Right cardiac atrium (tissue), 5 donors: ENCODE results near the gene KHDC4. TPM values are rescaled to one million over a fixed set of nuclear protein-coding genes. Genes with fewer than 3 reads are reported as not detected.
"Not testable (repeated sequence)": the region's sequence is repeated elsewhere in the genome, so short reads cannot be mapped to it uniquely, and the experiment has no call there.

Experiments
- ATAC-seq, 2 donors: fragments of 200-7000 bp; cut with Tn5 transposase; one replicate each; pipeline versions ENCODE4 v1.8.0 to v1.9.1; 2020; ENCODE audit warnings: moderate library complexity in 2 of 2, mild to moderate bottlenecking in 1 of 2
- DNase-seq, 3 donors: peaks; one replicate each; pipeline ENCODE4 v3.0.0-alpha.2; 2020
- H3K27ac ChIP-seq: one replicate; pipeline ENCODE4 v1.5.1; 2013; ENCODE audit warnings: mild to moderate bottlenecking, low read length, control low read depth, moderate library complexity
- H3K27me3 ChIP-seq: one replicate; pipeline ENCODE4 v1.6.1; 2013; ENCODE audit not compliant: control insufficient read depth, insufficient read depth
- H3K4me1 ChIP-seq: one replicate; pipeline ENCODE4 v1.6.1; 2013; ENCODE audit warnings: low read length; ENCODE audit not compliant: control insufficient read depth, insufficient read depth
- H3K4me3 ChIP-seq: one replicate; pipeline ENCODE4 v1.5.1; 2013; ENCODE audit warnings: low read length, control low read depth
- H3K9me3 ChIP-seq: one replicate; pipeline ENCODE4 v1.6.1; 2013; ENCODE audit warnings: low read length; ENCODE audit not compliant: control insufficient read depth
- whole genome bisulfite sequencing: extraction: QIAGEN DNeasy Blood & Tissue Kit; methylation state at CpG from one replicate; pipeline ENCODE4 v1.1.7; 2013; 5-methylcytosine and 5-hydroxymethylcytosine counted together
- intact Hi-C, 4 donors: fragments of 100-400 bp; cut with DNase I; formaldehyde crosslinking; loops; one replicate each; pipeline versions ENCODE4 v1.11.0 to v1.14.0; 2022 to 2023
- polyA plus RNA-seq: library from polyadenylated mRNA; stranded (reverse); fragments of 200-250 nt; gene quantifications from one replicate; pipeline ENCODE4 v1.2.3, GENCODE V29; 2013
- total RNA-seq, 4 donors: library from RNA; stranded (reverse); fragmentation: NEBNext Ultra II Directional; extraction: Animal tissue kit (Norgen Biotek cat#: 25700); gene quantifications; one replicate each; pipeline ENCODE4 v1.2.1, GENCODE V29; 2021
- donor health status: healthy with polysubstance abuse.
- donor health status: DM: no; HTN: yes; CAD: no.
- donor health status: DM: no; HTN: no; CAD: no.
- donor health status: DM: no; HTN: yes; CAD: no; lungs with severe emphysema.
- donor health status: DM: yes; HTN: yes; CAD: no.

The KHDC4 gene
- total and polyA plus RNA-seq, 5 donors: 20.0 to 29.3 (median 28.5) TPM

DNA sequence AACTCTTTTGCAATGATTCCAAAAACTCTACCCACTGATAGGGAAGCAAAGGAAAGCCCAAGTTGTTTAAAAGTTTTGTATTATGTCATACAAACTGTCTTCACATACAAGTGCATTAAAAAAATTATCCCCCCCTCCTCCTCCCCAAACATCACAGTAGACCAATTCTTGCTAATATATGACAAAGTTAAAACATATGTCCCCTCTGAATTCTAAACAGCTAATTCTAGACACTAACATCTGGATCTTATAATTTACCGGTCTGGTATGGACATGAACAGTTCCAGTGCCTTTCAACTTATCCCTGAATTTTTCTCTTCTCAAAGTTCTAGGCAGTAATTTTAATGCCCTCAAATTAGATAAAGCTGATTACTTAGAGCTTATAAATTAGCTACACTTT, 36.5 kb downstream of the KHDC4 start:
- 81% methylated on average over 1 of the region's 1 CpG for WGBS
- no peak for DNase-seq
- Histone ChIP-seq H3K27ac (no peak overlapping the region), H3K4me3 (no peak overlapping the region), H3K4me1 (no peaks in the 10 kb centered on the region), H3K9me3 (no peaks in the 10 kb centered on the region), H3K27me3 (no peaks in the 10 kb centered on the region)
- ATAC-seq: no peak
- intact Hi-C loops: no loop called here

DNA sequence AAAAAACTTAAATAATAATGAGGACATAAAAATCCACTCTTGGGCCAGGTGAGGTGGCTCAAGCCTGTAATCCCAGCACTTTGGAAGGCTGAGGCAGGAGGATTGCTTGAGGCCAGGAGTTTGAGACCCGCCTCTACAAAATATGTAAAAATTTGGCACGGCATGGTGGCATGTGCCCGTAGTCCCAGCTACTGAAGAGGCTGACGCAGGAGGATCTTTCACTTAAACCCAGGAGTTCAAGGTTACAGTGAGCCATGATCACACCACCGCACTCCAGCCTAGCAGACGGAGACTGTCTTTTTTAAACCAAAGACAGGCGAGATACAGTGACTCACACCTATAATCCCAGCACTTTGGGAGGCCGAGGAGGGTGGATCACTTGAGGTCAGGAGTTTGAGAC, 37.7 kb downstream of the KHDC4 start:
- H3K9me3 ChIP-seq, H3K27me3 ChIP-seq, ATAC-seq, H3K4me3 ChIP-seq, H3K4me1 ChIP-seq, H3K27ac ChIP-seq, intact Hi-C loops, DNase-seq: not testable (repeated sequence)
- WGBS: 94% methylated on average over 8 of the region's 8 CpGs

DNA sequence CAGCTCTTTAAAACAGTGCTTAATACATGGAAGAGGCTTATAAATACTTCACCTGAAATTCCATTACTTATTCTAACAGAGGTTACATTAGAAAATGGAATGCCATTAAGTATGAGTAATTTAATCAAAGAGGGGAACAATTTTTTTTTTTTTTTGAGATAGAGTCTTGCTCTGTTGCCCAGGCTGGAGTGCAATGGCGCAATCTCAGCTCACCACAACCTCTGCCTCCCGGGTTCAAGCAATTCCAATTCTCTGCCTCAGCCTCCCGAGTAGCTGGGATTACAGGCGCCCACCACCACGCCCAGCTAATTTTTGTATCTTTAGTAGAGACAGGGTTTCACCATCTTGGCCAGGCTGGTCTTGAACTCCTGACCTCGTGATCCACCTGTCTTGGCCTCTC, 38.6 kb downstream of the KHDC4 start:
- intact Hi-C loops, ATAC-seq, H3K4me1 ChIP-seq: not testable (repeated sequence)

DNA sequence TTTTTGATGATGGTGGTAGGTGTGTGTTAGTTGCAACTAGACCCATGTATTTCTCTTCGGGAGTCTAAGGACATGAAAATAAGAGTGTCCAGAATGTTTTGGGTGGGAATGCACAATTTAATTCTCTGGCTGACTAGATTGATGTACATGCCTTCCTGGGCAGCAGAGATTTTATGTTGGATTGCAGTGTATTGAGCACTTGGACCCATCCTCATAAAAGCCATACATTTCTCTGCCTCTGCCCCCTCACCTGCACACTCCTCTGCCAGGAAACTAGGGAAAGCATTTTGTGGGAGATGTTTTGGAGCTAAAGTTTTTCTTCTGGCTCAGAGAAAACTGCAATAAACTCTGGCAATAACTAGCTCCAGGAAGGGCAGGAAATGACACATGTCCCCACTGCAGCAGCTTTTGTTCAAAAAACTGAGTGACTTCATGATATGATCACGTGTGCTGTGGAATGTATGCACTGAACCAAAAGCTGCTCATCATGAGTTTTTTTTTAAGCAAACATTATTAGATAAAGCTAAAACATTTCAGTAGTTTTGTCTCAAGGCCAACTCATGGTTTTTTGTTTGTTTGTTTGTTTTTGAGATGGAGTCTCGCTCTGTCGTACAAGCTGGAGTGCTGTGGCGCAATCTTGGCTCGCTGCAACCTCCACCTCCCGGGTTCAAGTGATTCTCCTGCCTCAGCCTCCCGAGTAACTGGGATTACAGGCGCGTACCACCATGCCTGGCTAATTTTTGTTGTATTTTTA, 40.6 kb downstream of the KHDC4 start:
- peaks cover 4% of the 10 kb centered on the region for H3K4me1 ChIP-seq
- no peak overlapping the region for H3K4me3 ChIP-seq
- ATAC-seq: peak; percentile 66 to 89
- 57% methylated on average over 10 of the region's 10 CpGs for WGBS
- no peaks in the 10 kb centered on the region for H3K9me3 ChIP-seq
- no peak for DNase-seq
- intact Hi-C loops: no loop called here
- peak overlapping the region; percentile 67 for H3K27ac ChIP-seq
- H3K27me3 ChIP-seq: no peaks in the 10 kb centered on the region

More for the DNA sequence above, 38.6 kb downstream of the KHDC4 start:
- H3K9me3 ChIP-seq, H3K27me3 ChIP-seq, H3K27ac ChIP-seq, DNase-seq, H3K4me3 ChIP-seq: not testable (repeated sequence)
- WGBS: 96% methylated on average over 6 of the region's 6 CpGs

DNA sequence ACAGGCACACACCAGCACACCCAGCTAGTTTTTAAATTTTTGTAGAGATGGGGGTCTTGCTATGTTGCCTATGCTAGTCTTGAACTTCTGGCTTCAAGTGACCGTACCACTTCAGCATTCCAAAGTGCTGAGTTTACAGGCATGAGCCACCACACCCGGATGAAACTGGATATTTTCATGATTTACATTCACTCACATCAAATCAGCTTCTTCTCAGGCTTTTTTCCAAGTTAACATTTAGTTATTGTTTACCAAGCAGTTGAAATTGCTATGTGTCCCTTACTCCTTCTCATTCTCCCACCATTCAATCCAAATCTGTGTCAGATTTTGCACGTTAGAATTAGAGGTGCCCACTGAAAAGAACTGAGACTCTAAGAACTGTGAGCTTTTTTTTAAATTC, 41.4 kb downstream of the KHDC4 start:
- intact Hi-C loops: no loop called here
- no peak overlapping the region for H3K4me3 ChIP-seq
- H3K9me3 ChIP-seq: no peaks in the 10 kb centered on the region
- H3K4me1 ChIP-seq: peaks cover 4% of the 10 kb centered on the region
- 45% methylated on average over 3 of the region's 3 CpGs for WGBS
- ATAC-seq (no peak), DNase-seq (no peak)
- no peaks in the 10 kb centered on the region for H3K27me3 ChIP-seq
- peak overlapping the region; percentile 54 for H3K27ac ChIP-seq

DNA sequence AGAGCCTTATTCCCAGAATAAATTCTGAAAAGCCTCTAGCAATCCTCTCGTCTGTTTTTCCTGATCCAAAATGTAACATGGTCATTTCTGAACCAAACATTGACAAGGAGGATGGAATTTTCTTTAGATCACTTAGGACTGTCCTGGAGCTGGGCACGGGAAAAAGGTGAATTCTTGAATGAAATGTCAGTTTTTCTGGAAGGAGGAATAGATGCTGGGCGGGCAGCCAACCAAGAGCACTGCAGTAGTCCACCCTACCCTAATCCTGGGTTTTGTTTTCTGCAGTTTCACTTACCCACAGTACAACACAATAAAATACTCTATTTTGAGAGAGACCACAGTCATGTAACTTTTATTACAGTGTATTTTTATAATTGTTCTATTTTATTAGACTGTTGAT, 44.0 kb downstream of the KHDC4 start:
- Histone ChIP-seq H3K4me1 (peaks cover 4% of the 10 kb centered on the region), H3K27me3 (no peaks in the 10 kb centered on the region), H3K27ac (peak overlapping the region; percentile 45), H3K9me3 (no peaks in the 10 kb centered on the region), H3K4me3 (no peak overlapping the region)
- intact Hi-C loops: no loop called here
- 53% methylated on average over 3 of the region's 3 CpGs for WGBS
- DNase-seq (no peak), ATAC-seq (no peak)

DNA sequence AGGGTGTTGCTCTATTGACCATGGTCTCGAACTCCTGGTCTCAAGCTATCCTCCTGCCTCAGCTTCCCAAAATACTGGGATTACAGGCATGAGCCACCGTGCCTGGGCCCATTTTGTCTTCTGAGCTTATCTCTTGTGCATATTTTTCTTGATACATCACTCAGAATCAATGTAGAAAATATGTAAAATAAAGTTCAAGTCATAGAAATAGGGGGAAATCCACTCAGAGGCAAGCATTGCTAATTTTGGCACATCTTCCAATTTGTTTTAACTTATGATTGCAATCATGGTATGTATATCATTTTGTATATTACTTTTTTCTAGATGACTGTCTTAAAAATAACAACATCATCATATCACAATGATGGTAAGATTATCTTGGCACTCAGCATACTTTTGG, 44.6 kb downstream of the KHDC4 start:
- no peak overlapping the region for H3K27ac ChIP-seq
- WGBS: 62% methylated on average over 2 of the region's 2 CpGs

DNA sequence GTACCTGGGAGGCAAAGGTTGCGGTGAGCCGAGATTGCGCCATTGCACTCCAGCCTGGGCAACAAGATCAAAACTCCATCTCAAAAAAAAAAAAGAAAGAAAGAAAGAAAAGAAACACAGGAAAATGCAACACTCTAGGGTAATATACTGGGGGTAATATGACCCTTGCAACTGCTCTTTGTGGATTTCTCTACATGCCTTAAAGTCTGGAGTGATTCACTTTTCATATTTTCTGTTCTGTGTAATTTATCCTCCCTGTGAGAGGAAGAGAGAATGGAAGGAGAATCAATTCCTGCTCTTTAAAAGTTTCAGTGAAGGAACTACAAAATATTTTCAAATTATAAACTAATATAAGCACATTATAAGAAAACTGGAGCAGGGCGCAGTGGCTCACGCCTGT, 45.7 kb downstream of the KHDC4 start:
- over 99% methylated on average over 5 of the region's 5 CpGs for WGBS
- Histone ChIP-seq H3K4me1 (peaks cover 4% of the 10 kb centered on the region), H3K9me3 (no peaks in the 10 kb centered on the region), H3K27ac (no peak overlapping the region), H3K4me3 (no peak overlapping the region), H3K27me3 (no peaks in the 10 kb centered on the region)
- no peak for DNase-seq
- no peak for ATAC-seq
- intact Hi-C loops: no loop called here

More for the DNA sequence above, 44.6 kb downstream of the KHDC4 start:
- DNase-seq: no peak
- no peak overlapping the region for H3K4me3 ChIP-seq
- no peak for ATAC-seq
- no peaks in the 10 kb centered on the region for H3K9me3 ChIP-seq
- H3K4me1 ChIP-seq: peaks cover 4% of the 10 kb centered on the region
- no peaks in the 10 kb centered on the region for H3K27me3 ChIP-seq
- intact Hi-C loops: no loop called here

DNA sequence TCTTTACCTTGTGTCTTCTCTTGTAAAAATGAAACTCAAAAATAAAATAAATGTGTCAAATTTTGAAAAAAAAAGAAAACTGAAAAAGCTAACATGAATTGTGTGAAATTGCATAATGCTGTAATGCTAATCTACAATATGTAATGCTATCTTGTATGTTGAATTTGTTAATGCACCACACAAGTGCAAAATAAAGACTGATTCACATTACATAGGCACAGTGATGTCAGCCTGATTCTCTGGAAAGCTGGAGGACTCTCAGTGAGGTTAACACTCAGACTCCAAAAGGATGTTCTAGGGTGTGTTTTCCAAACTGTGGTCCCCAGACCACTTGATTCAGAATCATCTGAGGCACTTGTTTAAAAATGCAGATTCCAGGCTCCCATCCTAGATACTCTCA, 49.2 kb downstream of the KHDC4 start:
- intact Hi-C loops: no loop called here
- no peak for ATAC-seq
- Histone ChIP-seq H3K4me1 (peaks cover 2% of the 10 kb centered on the region), H3K4me3 (no peak overlapping the region), H3K27ac (no peak overlapping the region), H3K27me3 (no peaks in the 10 kb centered on the region), H3K9me3 (no peaks in the 10 kb centered on the region)
- DNase-seq: no peak

DNA sequence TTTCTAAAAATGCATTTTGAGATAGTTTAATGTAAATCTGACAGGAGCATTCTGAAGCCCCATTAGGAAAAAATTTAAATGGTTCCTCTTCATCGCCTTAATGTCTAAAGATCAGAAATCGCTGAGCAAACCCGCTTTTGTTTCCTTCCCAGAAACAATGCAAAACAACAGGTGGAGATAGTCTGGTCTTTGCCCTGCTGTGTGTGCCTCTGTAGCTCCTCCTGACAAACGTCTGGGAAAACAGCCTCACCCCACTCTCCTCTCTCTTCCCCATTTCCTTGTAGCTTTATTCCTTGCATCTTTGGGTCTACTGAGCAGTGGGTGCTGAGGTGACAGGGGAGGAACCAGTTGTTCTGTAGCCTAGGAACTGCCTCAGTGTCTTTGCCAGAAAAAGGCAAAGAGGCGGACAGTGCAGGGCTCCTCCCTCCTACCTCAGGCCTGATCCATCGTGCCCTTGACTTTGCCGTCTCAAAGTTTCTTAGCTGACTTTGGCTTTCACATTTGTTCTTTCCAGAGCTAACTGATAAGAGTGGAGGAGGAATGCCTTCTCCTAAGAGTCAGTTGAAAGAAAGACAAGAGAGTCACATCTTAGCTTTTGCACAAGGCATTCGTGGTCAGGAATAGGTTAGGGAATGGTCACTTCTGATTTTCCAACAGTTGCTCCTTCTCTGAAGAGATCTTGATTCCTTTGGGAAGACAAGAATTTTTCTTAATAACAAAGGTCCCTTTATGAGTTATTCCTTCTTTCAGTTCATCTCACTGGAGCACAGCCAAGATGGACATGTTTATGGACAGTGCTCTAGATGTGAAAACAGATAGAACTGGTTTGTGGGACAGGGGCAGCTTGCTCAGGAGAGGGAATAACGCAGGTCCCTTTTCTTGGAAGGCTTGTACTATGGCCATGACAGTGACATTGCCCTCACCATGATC, 49.9 kb downstream of the KHDC4 start:
- no peak for DNase-seq
- intact Hi-C loops: no loop called here
- Histone ChIP-seq H3K4me3 (no peak overlapping the region), H3K27ac (no peak overlapping the region), H3K4me1 (no peaks in the 10 kb centered on the region), H3K9me3 (no peaks in the 10 kb centered on the region), H3K27me3 (no peaks in the 10 kb centered on the region)
- peak; percentile 31 to 45 for ATAC-seq
- WGBS: 66% methylated on average over 9 of the region's 9 CpGs

DNA sequence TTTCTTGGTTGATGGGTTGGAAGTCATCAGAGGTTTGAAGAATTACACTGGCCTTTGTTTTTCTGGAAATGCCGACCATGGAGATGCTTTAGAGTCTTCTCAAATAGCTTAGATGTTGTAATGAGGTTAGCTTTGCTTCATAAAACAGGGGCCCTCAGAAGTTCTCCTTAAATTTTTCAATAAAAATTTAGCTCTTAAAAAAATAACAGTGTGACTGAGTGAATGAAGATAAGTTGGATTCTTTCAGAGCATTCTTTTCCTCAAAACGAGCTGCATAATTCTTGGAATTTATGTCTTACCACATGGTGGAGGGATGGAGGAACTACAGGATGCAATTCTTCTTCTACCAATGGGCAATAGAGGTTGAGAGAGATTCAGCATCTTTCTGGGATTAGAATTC, 51.4 kb downstream of the KHDC4 start:
- no peaks in the 10 kb centered on the region for H3K27me3 ChIP-seq
- no peak for ATAC-seq
- no peak overlapping the region for H3K27ac ChIP-seq
- WGBS: 69% methylated on average over 2 of the region's 2 CpGs
- no peaks in the 10 kb centered on the region for H3K9me3 ChIP-seq
- no peaks in the 10 kb centered on the region for H3K4me1 ChIP-seq
- H3K4me3 ChIP-seq: no peak overlapping the region
- intact Hi-C loops: no loop called here
- DNase-seq: no peak
